ENCODE measurements around the gene COMMD10. TPM values are rescaled to one million over a fixed set of nuclear protein-coding genes. Genes with fewer than 3 reads are reported as not detected.

COMMD10 gene
- total and polyA plus RNA-seq, 2 of the 4 experiments (the other 2 are of a cell fraction): 12.8 to 20.4 TPM

DNA sequence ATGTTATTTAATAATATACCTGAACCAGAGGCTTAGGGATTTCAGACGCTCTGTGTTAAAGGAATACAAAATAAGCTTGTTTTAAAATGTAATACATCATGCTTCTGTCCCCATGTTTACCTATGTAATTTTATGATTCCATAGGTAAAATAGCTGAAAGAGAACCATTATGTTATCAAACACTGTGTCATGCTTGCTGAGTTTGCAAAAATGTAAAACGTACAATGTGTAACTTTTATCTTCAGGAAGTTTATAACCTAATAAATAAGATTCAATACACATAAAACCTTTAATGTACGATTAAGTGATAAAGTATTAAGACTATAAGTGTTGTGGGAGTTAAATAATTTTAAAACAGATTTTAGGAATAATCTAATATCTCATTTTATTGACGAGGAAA, 94.1 kb downstream of the COMMD10 start:
- no TSS peak for BruUV-seq (replicated peaks)
- dilution Hi-C loops (cut with HindIII; ENCODE audit: low sequenced_read_pairs, unreplicated experiment): no loop called here

More for the DNA sequence above, 94.1 kb downstream of the COMMD10 start:
- Histone ChIP-seq H3K14ac (replicated peaks; ENCODE audit: low read depth, low read length) (no peak overlapping the region), H2AK9ac (replicated peaks; ENCODE audit: low read depth, low read length, poor library complexity) (no peak overlapping the region), H2AK5ac (ENCODE audit: low read depth, low read length) (no peak overlapping the region), H3K79me1 (ENCODE audit: low read depth in 1 of 2, low read length in 2 of 2) (peaks cover 0 to 3% of the 10 kb centered on the region in 2 experiments; a peak in 1 of 4 replicates), H2BK15ac (ENCODE audit: low read depth, low read length) (no peak overlapping the region), H3K4me3 (ENCODE audit: insufficient read depth, low read depth, low read length) (no peak overlapping the region), H4K91ac (ENCODE audit: insufficient read depth, low read depth, low read length) (no peak overlapping the region), H3K9ac (ENCODE audit: low read depth, low read length) (no peak overlapping the region), H3K27me3 (ENCODE audit: control insufficient read depth, insufficient read depth, low read length) (no peaks in the 10 kb centered on the region), H4K20me1 (ENCODE audit: insufficient read depth, low read length) (no peaks in the 10 kb centered on the region), H3K56ac (ENCODE audit: extremely low read depth, insufficient read depth, low read length) (no peak overlapping the region), H3K4me2 (ENCODE audit: low read depth, low read length) (no peak overlapping the region), H3K4ac (ENCODE audit: low read depth, low read length) (no peak overlapping the region), H3K23ac (ENCODE audit: low read depth, low read length) (no peak overlapping the region), H4K5ac (ENCODE audit: low read depth, low read length) (no peak overlapping the region), H3K9me1 (ENCODE audit: insufficient read depth, low read length) (no peaks in the 10 kb centered on the region), H3K4me1 (ENCODE audit: control insufficient read depth, insufficient read depth, low read length) (no peaks in the 10 kb centered on the region), H2BK120ac (ENCODE audit: low read depth, low read length) (no peak overlapping the region), H2BK20ac (ENCODE audit: low read depth, low read length) (no peak overlapping the region), H2BK5ac (ENCODE audit: low read depth, low read length, poor library complexity, severe bottlenecking) (no peak overlapping the region), H4K8ac (ENCODE audit: low read depth in 2 of 2, low read length in 2 of 2) (no peak overlapping the region), H3K18ac (ENCODE audit: low read depth, low read length) (no peak overlapping the region), H3K36me3 (ENCODE audit: control insufficient read depth, insufficient read depth, low read length) (no peaks in the 10 kb centered on the region), H2AFZ (replicated peaks; ENCODE audit: low read length, poor library complexity) (no peak overlapping the region), H3K9me3 (ENCODE audit: control insufficient read depth, insufficient read depth, low read length) (no peaks in the 10 kb centered on the region), H3K27ac (ENCODE audit: insufficient read depth, low read length) (no peak overlapping the region)
- no CpG with 5 or more reads among the region's 4 CpGs for WGBS, 2 experiments (ENCODE audit: extremely low coverage in 2 of 2, insufficient read length in 1 of 2)
- CTCF ChIA-PET: interaction anchor here (2.0 kb wide), 1 partner anchor 15 kb away, joined by 4 read pairs; no protein-coding TSS in a partner anchor
- POLR2A ChIA-PET (ENCODE audit: unreplicated experiment): no interaction called here
- ATAC-seq (ENCODE audit: low read depth): no peak
- TF ChIP-seq POLR2A (IDR thresholded peaks at IDR 0.05; ENCODE audit: low read depth, low read length) (no peak), SMC3 (IDR thresholded peaks at IDR 0.05; ENCODE audit: low read depth, low read length) (no peak), CEBPB (IDR thresholded peaks at IDR 0.05; ENCODE audit: low read depth, low read length) (no peak), FOS (IDR thresholded peaks at IDR 0.05; ENCODE audit: low read depth, low read length) (no peak), NFE2L2 (IDR thresholded peaks at IDR 0.05; ENCODE audit: low read depth, low read length) (no peak), MAZ (IDR thresholded peaks at IDR 0.05; ENCODE audit: borderline replicate concordance, low read depth, low read length) (no peak), RFX5 (IDR thresholded peaks at IDR 0.05; ENCODE audit: low read depth, low read length) (no peak), RAD21 (IDR thresholded peaks at IDR 0.05; ENCODE audit: low read length) (no peak), BHLHE40 (IDR thresholded peaks at IDR 0.05; ENCODE audit: low read depth, low read length) (no peak)
- TF ChIP-seq, protein P1, sequence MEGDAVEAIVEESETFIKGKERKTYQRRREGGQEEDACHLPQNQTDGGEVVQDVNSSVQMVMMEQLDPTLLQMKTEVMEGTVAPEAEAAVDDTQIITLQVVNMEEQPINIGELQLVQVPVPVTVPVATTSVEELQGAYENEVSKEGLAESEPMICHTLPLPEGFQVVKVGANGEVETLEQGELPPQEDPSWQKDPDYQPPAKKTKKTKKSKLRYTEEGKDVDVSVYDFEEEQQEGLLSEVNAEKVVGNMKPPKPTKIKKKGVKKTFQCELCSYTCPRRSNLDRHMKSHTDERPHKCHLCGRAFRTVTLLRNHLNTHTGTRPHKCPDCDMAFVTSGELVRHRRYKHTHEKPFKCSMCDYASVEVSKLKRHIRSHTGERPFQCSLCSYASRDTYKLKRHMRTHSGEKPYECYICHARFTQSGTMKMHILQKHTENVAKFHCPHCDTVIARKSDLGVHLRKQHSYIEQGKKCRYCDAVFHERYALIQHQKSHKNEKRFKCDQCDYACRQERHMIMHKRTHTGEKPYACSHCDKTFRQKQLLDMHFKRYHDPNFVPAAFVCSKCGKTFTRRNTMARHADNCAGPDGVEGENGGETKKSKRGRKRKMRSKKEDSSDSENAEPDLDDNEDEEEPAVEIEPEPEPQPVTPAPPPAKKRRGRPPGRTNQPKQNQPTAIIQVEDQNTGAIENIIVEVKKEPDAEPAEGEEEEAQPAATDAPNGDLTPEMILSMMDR (conservative IDR thresholded peaks at IDR 0.05; ENCODE audit: low read depth, low read length): no peak
- TF ChIP-seq, protein P2, sequence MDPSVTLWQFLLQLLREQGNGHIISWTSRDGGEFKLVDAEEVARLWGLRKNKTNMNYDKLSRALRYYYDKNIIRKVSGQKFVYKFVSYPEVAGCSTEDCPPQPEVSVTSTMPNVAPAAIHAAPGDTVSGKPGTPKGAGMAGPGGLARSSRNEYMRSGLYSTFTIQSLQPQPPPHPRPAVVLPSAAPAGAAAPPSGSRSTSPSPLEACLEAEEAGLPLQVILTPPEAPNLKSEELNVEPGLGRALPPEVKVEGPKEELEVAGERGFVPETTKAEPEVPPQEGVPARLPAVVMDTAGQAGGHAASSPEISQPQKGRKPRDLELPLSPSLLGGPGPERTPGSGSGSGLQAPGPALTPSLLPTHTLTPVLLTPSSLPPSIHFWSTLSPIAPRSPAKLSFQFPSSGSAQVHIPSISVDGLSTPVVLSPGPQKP (IDR thresholded peaks at IDR 0.05; ENCODE audit: borderline replicate concordance, low read depth, low read length): no peak
- TF ChIP-seq, protein P3, sequence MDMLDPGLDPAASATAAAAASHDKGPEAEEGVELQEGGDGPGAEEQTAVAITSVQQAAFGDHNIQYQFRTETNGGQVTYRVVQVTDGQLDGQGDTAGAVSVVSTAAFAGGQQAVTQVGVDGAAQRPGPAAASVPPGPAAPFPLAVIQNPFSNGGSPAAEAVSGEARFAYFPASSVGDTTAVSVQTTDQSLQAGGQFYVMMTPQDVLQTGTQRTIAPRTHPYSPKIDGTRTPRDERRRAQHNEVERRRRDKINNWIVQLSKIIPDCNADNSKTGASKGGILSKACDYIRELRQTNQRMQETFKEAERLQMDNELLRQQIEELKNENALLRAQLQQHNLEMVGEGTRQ (IDR thresholded peaks at IDR 0.05; ENCODE audit: low read depth, low read length): no peak
- no peak for DNase-seq
- in situ Hi-C loops (cut with MboI; ENCODE audit: low sequenced_read_pairs): no loop called here
- intact Hi-C loops (cut with micrococcal nuclease): no loop called here

Data from IMR-90 (cell line).